Measurements from ENCODE around the gene HAGH.

DNA sequence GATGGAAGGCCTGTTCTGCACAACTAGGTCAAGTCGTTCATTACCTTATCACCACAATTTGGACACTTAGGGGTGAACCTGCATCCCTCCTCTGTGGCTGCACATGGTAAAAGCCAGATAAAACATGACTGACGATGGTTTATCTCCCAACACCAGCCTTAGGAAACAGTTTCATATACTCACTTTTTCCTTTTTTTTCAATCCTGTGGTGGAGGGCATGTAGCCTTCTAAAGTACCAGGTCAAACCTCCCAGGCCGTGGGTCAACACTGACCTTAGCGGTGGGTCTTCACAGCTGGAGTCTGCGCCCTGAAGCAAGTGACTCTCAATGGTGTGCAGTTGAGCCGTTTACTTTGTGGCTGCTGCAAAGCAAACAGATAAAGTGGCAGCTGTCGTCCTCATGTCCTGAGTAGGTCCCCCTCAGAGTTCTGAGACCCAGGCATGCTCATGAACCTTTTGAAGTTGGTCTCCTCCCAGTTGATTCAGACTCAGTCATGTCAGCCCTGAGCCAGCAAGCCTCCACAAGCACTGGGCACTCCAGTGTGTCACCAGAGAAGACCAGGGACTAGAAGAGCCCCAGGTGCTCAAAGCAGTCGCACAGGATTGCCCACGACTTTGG, 6.3 kb upstream of the HAGH start:
- TF ChIP-seq POLR2AphosphoS5 (IDR thresholded peaks at IDR 0.05; ENCODE audit: low read length) (no peak), TCF12 (IDR thresholded peaks at IDR 0.05; ENCODE audit: low read depth, low read length) (no peak), SUZ12 (IDR thresholded peaks at IDR 0.05; ENCODE audit: unreplicated experiment) (no peak), LARP7 (IDR thresholded peaks at IDR 0.05) (no peak), SP1 (IDR thresholded peaks at IDR 0.05; ENCODE audit: low read depth, low read length) (no peak), CTCF (IDR thresholded peaks at IDR 0.05 in 2 of 3, conservative IDR thresholded peaks at IDR 0.05 in 1 of 3; ENCODE audit: control insufficient read depth in 2 of 3, extremely low read depth in 1 of 3, insufficient read depth in 1 of 3, low read depth in 3 of 3, low read length in 3 of 3) (no peak), CBFB (IDR thresholded peaks at IDR 0.05; ENCODE audit: low read depth) (no peak), NBN (IDR thresholded peaks at IDR 0.05) (no peak), ZNF384 (IDR thresholded peaks at IDR 0.05; ENCODE audit: borderline replicate concordance, low read depth, low read length) (no peak), BHLHE40 (IDR thresholded peaks at IDR 0.05; ENCODE audit: borderline replicate concordance in 1 of 2, low read depth in 2 of 2, low read length in 1 of 2) (no peak), ZNF217 (IDR thresholded peaks at IDR 0.05) (no peak), MAX (IDR thresholded peaks at IDR 0.05; ENCODE audit: low read depth, low read length) (no peak)
